Panc1 (cell line): Measurements from ENCODE around the gene RYR3. TPM values are rescaled to one million over a fixed set of nuclear protein-coding genes. Genes with fewer than 3 reads are reported as not detected.

Source experiments
- ATAC-seq: fragments of 200-7000 bp; cut with Tn5 transposase; 2 replicates; pipeline ENCODE4 v1.9.1; 2020; ENCODE audit warnings: mild to moderate bottlenecking, moderate library complexity
- BruUV-seq: library from RNA; stranded (reverse); fragments of 400-500 nt; replicated peaks from 2 replicates; lab custom pipeline; 2021; lab: Mats Ljungman, UMichigan
- CTCF ChIA-PET: fragments of 300-600 bp; sonication (Branson Sonifier 250); formaldehyde crosslinking; loops from one replicate; lab custom pipeline; 2022; ENCODE audit warnings: antibody characterized with exemption; lab: Charles Lee
- POLR2A ChIA-PET: fragments of 300-600 bp; sonication (Branson Sonifier 250); formaldehyde crosslinking; loops from one replicate; lab custom pipeline; 2022; ENCODE audit warnings: antibody characterized with exemption; lab: Charles Lee
- DNase-seq: peaks from one replicate; pipeline ENCODE4 v3.0.0-alpha.2; 2010; ENCODE audit warnings: low read depth, low spot score
- H3K27ac ChIP-seq: 2 replicates; pipeline ENCODE4 v1.5.1; 2011; ENCODE audit warnings: mild to moderate bottlenecking, low read length, inconsistent platforms
- H3K27me3 ChIP-seq: fragments of 200-500 bp; sonication (Bioruptor generic); 2 replicates; pipeline ENCODE4 v1.6.0; 2014; ENCODE audit warnings: low read length, inconsistent platforms; ENCODE audit not compliant: control insufficient read depth, insufficient read depth
- H3K36me3 ChIP-seq: fragments of 200-500 bp; sonication (Bioruptor generic); 2 replicates; pipeline ENCODE4 v1.5.1; 2014; ENCODE audit warnings: inconsistent platforms, mild to moderate bottlenecking, low read length, moderate library complexity; ENCODE audit not compliant: control insufficient read depth, insufficient read depth
- H3K4me1 ChIP-seq: 2 replicates; pipeline ENCODE4 v1.5.1; 2011; ENCODE audit warnings: inconsistent platforms, mild to moderate bottlenecking, low read length, moderate library complexity; ENCODE audit not compliant: control insufficient read depth, insufficient read depth
- H3K4me3 ChIP-seq, 2 experiments: 2 replicates each; pipeline ENCODE4 v1.5.1; 2011 to 2012; ENCODE audit warnings: low read depth in 2 of 2, low read length in 2 of 2, mild to moderate bottlenecking in 2 of 2, inconsistent platforms in 1 of 2, moderate library complexity in 1 of 2
- H3K9me3 ChIP-seq: fragments of 200-500 bp; sonication (Bioruptor generic); 2 replicates; pipeline ENCODE4 v1.5.1; 2014; ENCODE audit warnings: low read depth, mild to moderate bottlenecking, inconsistent platforms, low read length, moderate library complexity; ENCODE audit not compliant: control insufficient read depth, insufficient read depth
- CTCF ChIP-seq: fragments of 450-650 bp; IDR thresholded peaks from 2 replicates; pipeline ENCODE4 v1.5.1; 2017; ENCODE audit warnings: mild to moderate bottlenecking
- POLR2AphosphoS5 ChIP-seq: IDR thresholded peaks from 2 replicates; pipeline ENCODE4 v1.6.1; 2012; ENCODE audit warnings: mild to moderate bottlenecking, low read depth, low read length, moderate library complexity
- REST ChIP-seq, 2 experiments: IDR thresholded peaks; 2 replicates each; pipeline ENCODE4 v1.6.1; 2011 to 2012; ENCODE audit warnings: low read depth in 2 of 2, control low read depth in 1 of 2, low read length in 1 of 2, mild to moderate bottlenecking in 1 of 2, moderate library complexity in 1 of 2; ENCODE audit not compliant: insufficient read depth in 1 of 2
- SIN3A ChIP-seq: IDR thresholded peaks from 2 replicates; pipeline ENCODE4 v1.6.1; 2012; ENCODE audit warnings: low read depth, mild to moderate bottlenecking, low read length, moderate library complexity, borderline replicate concordance; ENCODE audit not compliant: insufficient read depth
- TCF7L2 ChIP-seq: IDR thresholded peaks from 2 replicates; pipeline ENCODE4 v1.6.1; 2011; ENCODE audit warnings: mild to moderate bottlenecking, low read depth, low read length, inconsistent platforms
- in situ Hi-C: cut with HindIII; loops from 2 replicates; pipeline ENCODE4 v1.10.0; 2016; ENCODE audit warnings: low sequenced_read_pairs, low pct_unique_long_range_greater_than_20kb
- intact Hi-C: fragments of 100-400 bp; cut with micrococcal nuclease; formaldehyde crosslinking; loops from one replicate; pipeline ENCODE4 v1.10.0; 2022; ENCODE audit not compliant: unreplicated experiment
- total RNA-seq: library from RNA; stranded (reverse); gene quantifications from one replicate; pipeline ENCODE4 v1.2.1, GENCODE V29; 2021; ENCODE audit not compliant: unreplicated experiment

Gene RYR3
- total RNA-seq, 1 experiment from 2014 or later: not detected

GRCh38 chr15:33600212-33600611, 289.4 kb downstream of the RYR3 start:
- H3K9me3 ChIP-seq: no peaks in the 10 kb centered on the region
- intact Hi-C loops: no loop called here
- DNase-seq: no peak

GRCh38 chr15:33601461-33601860, 290.7 kb downstream of the RYR3 start:
- DNase-seq (no peak), ATAC-seq (no peak)
- H3K4me3 ChIP-seq: no peak overlapping the region
- CTCF ChIA-PET: no interaction called here
- no peaks in the 10 kb centered on the region for H3K36me3 ChIP-seq
- no TSS peak for BruUV-seq
- POLR2A ChIA-PET: no interaction called here
- peaks cover 9% of the 10 kb centered on the region; the same call in 1 of the 2 replicates for H3K27me3 ChIP-seq
- H3K27ac ChIP-seq: no peak overlapping the region
- no peaks in the 10 kb centered on the region for H3K9me3 ChIP-seq
- TF ChIP-seq TCF7L2 (no peak), SIN3A (no peak), REST (IDR thresholded peaks at IDR 0.05; ENCODE audit: insufficient read depth in 1 of 2, low read depth in 2 of 2, low read length in 1 of 2) (no peak), CTCF (no peak), POLR2AphosphoS5 (no peak)
- no peaks in the 10 kb centered on the region for H3K4me1 ChIP-seq
- in situ Hi-C loops (no loop called here), intact Hi-C loops (no loop called here)

More at GRCh38 chr15:33600212-33600611, 289.4 kb downstream of the RYR3 start:
- peaks cover 9% of the 10 kb centered on the region; the same call in 1 of the 2 replicates for H3K27me3 ChIP-seq
- in situ Hi-C loops: no loop called here
- BruUV-seq: no TSS peak
- ChIA-PET CTCF (no interaction called here), POLR2A (no interaction called here)
- H3K4me3 ChIP-seq: no peak overlapping the region
- no peak for ATAC-seq
- H3K4me1 ChIP-seq: no peaks in the 10 kb centered on the region
- H3K27ac ChIP-seq: no peak overlapping the region
- H3K36me3 ChIP-seq: no peaks in the 10 kb centered on the region
- TF ChIP-seq SIN3A (no peak), POLR2AphosphoS5 (no peak), REST (IDR thresholded peaks at IDR 0.05; ENCODE audit: insufficient read depth in 1 of 2, low read depth in 2 of 2, low read length in 1 of 2) (no peak), CTCF (no peak), TCF7L2 (no peak)
